WTC11 (cell line): ENCODE data around the gene KRR1. TPM values are rescaled to one million over a fixed set of nuclear protein-coding genes. Genes with fewer than 3 reads are reported as not detected.

ENCODE experiments used
- ATAC-seq: fragments of 200-7000 bp; cut with Tn5 transposase; 2 replicates; pipeline ENCODE4 v1.10.0; 2021; ENCODE audit warnings: mild to moderate bottlenecking, moderate library complexity
- CTCF ChIA-PET: fragments of 300-600 bp; sonication (Branson Sonifier 250); formaldehyde crosslinking; loops from one replicate; lab custom pipeline; 2021; ENCODE audit warnings: antibody characterized with exemption; lab: Charles Lee
- POLR2A ChIA-PET: fragments of 350-600 bp; sonication (Branson Sonifier 250); formaldehyde crosslinking; loops from one replicate; lab custom pipeline; 2021; ENCODE audit warnings: antibody characterized with exemption; lab: Charles Lee
- DNase-seq: peaks from one replicate; pipeline ENCODE4 v3.0.0; 2021; ENCODE audit warnings: low spot score
- H3K27ac Mint-ChIP-seq: 2 replicates; pipeline ENCODE4 v1.8.0; 2021; ENCODE audit warnings: mixed read lengths
- H3K27me3 Mint-ChIP-seq: 2 replicates; pipeline ENCODE4 v1.8.0; 2021; ENCODE audit warnings: low read depth, mild to moderate bottlenecking, moderate library complexity, mixed read lengths
- H3K36me3 Mint-ChIP-seq: 2 replicates; pipeline ENCODE4 v1.8.0; 2021; ENCODE audit warnings: mixed read lengths
- H3K4me1 Mint-ChIP-seq: 2 replicates; pipeline ENCODE4 v1.8.0; 2022; ENCODE audit warnings: mixed read lengths
- H3K4me3 Mint-ChIP-seq: 2 replicates; pipeline ENCODE4 v1.8.0; 2021; ENCODE audit warnings: mild to moderate bottlenecking, moderate library complexity, mixed read lengths
- H3K9me3 Mint-ChIP-seq: 2 replicates; pipeline ENCODE4 v1.8.0; 2021; ENCODE audit warnings: mixed read lengths
- CREB1 ChIP-seq: sonication (generic); formaldehyde crosslinking; IDR thresholded peaks from 2 replicates; pipeline ENCODE4 v1.8.0; 2023; ENCODE audit warnings: mild to moderate bottlenecking, missing genetic modification reagents
- HMGA2 ChIP-seq: fragments of 250-450 bp; sonication (Bioruptor Pico); IDR thresholded peaks from 2 replicates; pipeline ENCODE4 v1.4.0; 2021; ENCODE audit warnings: mild to moderate bottlenecking, moderate library complexity
- SMAD3 ChIP-seq: sonication (generic); formaldehyde crosslinking; IDR thresholded peaks from 2 replicates; pipeline ENCODE4 v1.8.0; 2022; ENCODE audit warnings: missing genetic modification reagents, mild to moderate bottlenecking, borderline replicate concordance
- ZBTB21 ChIP-seq: sonication (generic); formaldehyde crosslinking; IDR thresholded peaks from 2 replicates; pipeline ENCODE4 v1.8.1; 2023; ENCODE audit warnings: mild to moderate bottlenecking, missing genetic modification reagents, borderline replicate concordance
- ZNF423 ChIP-seq: fragments of 250-450 bp; sonication (Bioruptor Pico); IDR thresholded peaks from 2 replicates; pipeline ENCODE4 v2.1.2; 2022; ENCODE audit warnings: mild to moderate bottlenecking, moderate library complexity
- total RNA-seq: library from RNA; stranded (reverse); gene quantifications from 3 replicates; pipeline ENCODE4 v1.2.3, GENCODE V29; 2021
- TF ChIP-seq, protein P1 (sequence below): fragments of 250-450 bp; sonication (Bioruptor Pico); IDR thresholded peaks from 2 replicates; pipeline ENCODE4 v1.9.0; 2021; ENCODE audit warnings: moderate library complexity, mild to moderate bottlenecking, inconsistent platforms, borderline replicate concordance
- TF ChIP-seq, protein P2 (sequence below): sonication (generic); formaldehyde crosslinking; IDR thresholded peaks from 2 replicates; pipeline ENCODE4 v1.8.1; 2022; ENCODE audit warnings: mild to moderate bottlenecking, moderate library complexity, missing genetic modification reagents
- TF ChIP-seq, protein P3 (sequence below): sonication (generic); formaldehyde crosslinking; IDR thresholded peaks from 2 replicates; pipeline ENCODE4 v1.8.1; 2022; ENCODE audit warnings: low read depth, missing genetic modification reagents, borderline replicate concordance
- TF ChIP-seq, protein P4 (sequence below): fragments of 250-450 bp; sonication (Bioruptor Pico); IDR thresholded peaks from 2 replicates; pipeline ENCODE4 v2.1.2; 2022; ENCODE audit warnings: mild to moderate bottlenecking, moderate library complexity
- TF ChIP-seq, protein P5 (sequence below): sonication (generic); formaldehyde crosslinking; IDR thresholded peaks from 2 replicates; pipeline ENCODE4 v1.8.0; 2022; ENCODE audit warnings: mild to moderate bottlenecking, missing genetic modification reagents
- TF ChIP-seq, protein P6 (sequence below): fragments of 250-450 bp; sonication (Bioruptor Pico); IDR thresholded peaks from 2 replicates; pipeline ENCODE4 v1.9.0; 2021; ENCODE audit warnings: mild to moderate bottlenecking, borderline replicate concordance
- TF ChIP-seq, protein P7 (sequence below): sonication (generic); formaldehyde crosslinking; IDR thresholded peaks from 2 replicates; pipeline ENCODE4 v1.8.0; 2023; ENCODE audit warnings: missing genetic modification reagents

The KRR1 gene
- total RNA-seq, 1 experiment from 2014 or later, result 59.6 TPM

DNA sequence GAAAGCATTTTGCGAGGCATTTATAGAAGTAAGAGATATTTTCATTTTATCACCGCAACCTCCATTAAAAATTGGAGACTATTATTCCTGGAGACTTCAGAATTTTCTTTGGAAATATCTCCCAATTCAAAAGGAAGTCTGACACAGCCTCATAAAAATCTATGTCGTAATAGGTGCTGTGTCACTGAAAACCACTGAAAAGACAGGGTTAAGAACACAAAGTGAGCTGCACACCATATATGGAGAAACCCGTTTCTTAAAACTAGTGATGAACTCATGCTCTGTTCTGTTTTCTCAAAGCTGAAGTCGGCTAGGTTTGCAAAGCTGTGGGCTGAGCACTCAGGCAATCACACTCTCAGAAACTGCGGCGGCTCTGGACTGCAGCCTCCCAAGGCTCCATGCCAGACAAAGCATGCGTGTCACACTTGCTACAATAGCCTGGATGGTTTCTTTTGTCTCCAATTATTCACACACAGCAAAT, 30.9 kb downstream of the KRR1 start, which contains the start of gene GLIPR1 (continued):
- TF ChIP-seq, protein P1, sequence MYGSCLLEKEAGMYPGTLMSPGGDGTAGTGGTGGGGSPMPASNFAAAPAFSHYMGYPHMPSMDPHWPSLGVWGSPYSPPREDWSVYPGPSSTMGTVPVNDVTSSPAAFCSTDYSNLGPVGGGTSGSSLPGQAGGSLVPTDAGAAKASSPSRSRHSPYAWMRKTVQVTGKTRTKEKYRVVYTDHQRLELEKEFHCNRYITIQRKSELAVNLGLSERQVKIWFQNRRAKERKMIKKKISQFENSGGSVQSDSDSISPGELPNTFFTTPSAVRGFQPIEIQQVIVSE (CRISPR knock-in tag), result no peak
- TF ChIP-seq, protein P2, sequence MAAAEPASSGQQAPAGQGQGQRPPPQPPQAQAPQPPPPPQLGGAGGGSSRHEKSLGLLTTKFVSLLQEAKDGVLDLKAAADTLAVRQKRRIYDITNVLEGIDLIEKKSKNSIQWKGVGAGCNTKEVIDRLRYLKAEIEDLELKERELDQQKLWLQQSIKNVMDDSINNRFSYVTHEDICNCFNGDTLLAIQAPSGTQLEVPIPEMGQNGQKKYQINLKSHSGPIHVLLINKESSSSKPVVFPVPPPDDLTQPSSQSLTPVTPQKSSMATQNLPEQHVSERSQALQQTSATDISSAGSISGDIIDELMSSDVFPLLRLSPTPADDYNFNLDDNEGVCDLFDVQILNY, result no peak
- TF ChIP-seq HMGA2 (CRISPR knock-in tag), result no peak
- TF ChIP-seq, protein P3, sequence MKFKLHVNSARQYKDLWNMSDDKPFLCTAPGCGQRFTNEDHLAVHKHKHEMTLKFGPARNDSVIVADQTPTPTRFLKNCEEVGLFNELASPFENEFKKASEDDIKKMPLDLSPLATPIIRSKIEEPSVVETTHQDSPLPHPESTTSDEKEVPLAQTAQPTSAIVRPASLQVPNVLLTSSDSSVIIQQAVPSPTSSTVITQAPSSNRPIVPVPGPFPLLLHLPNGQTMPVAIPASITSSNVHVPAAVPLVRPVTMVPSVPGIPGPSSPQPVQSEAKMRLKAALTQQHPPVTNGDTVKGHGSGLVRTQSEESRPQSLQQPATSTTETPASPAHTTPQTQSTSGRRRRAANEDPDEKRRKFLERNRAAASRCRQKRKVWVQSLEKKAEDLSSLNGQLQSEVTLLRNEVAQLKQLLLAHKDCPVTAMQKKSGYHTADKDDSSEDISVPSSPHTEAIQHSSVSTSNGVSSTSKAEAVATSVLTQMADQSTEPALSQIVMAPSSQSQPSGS, result no peak
- TF ChIP-seq, protein P4, sequence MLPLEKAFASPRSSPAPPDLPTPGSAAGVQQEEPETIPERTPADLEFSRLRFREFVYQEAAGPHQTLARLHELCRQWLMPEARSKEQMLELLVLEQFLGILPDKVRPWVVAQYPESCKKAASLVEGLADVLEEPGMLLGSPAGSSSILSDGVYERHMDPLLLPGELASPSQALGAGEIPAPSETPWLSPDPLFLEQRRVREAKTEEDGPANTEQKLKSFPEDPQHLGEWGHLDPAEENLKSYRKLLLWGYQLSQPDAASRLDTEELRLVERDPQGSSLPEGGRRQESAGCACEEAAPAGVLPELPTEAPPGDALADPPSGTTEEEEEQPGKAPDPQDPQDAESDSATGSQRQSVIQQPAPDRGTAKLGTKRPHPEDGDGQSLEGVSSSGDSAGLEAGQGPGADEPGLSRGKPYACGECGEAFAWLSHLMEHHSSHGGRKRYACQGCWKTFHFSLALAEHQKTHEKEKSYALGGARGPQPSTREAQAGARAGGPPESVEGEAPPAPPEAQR (CRISPR knock-in tag), result no peak
- TF ChIP-seq SMAD3, result no peak
- TF ChIP-seq, protein P5, sequence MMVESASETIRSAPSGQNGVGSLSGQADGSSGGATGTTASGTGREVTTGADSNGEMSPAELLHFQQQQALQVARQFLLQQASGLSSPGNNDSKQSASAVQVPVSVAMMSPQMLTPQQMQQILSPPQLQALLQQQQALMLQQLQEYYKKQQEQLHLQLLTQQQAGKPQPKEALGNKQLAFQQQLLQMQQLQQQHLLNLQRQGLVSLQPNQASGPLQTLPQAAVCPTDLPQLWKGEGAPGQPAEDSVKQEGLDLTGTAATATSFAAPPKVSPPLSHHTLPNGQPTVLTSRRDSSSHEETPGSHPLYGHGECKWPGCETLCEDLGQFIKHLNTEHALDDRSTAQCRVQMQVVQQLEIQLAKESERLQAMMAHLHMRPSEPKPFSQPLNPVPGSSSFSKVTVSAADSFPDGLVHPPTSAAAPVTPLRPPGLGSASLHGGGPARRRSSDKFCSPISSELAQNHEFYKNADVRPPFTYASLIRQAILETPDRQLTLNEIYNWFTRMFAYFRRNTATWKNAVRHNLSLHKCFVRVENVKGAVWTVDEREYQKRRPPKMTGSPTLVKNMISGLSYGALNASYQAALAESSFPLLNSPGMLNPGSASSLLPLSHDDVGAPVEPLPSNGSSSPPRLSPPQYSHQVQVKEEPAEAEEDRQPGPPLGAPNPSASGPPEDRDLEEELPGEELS (CRISPR knock-in tag), result no peak
- TF ChIP-seq, all 79 proteins: peak for 0

DNA sequence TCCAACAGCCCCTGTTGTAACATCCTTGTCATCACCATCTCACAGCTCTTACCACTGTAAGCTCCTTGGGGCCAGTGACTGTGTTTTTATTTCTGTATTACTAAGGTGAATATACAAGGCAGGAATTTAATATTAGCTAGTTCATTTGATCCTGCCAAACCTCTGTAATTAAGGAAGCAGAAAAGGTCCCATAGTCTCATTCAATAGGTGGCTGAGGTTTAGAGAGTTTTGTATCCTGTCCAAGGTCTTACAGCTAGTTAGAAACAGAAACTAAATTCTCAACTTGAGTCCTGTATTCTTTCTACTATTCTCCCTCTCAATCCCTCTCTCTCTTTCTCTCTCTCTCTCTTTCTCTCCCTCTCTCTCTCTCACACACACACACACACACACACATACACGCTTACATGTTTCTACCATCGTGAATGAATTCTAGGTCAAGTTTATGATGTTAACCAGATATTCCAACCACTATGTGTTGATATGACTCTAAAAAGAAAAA, 31.4 kb downstream of the KRR1 start:
- Mint-ChIP-seq H3K27ac (no peak overlapping the region), H3K36me3 (no peaks in the 10 kb centered on the region), H3K4me3 (no peak overlapping the region), H3K4me1 (peaks cover 19% of the 10 kb centered on the region), H3K27me3 (no peaks in the 10 kb centered on the region), H3K9me3 (no peaks in the 10 kb centered on the region)
- ATAC-seq, result no peak
- POLR2A ChIA-PET, result no interaction called here
- CTCF ChIA-PET, result interaction anchor here (1.8 kb wide), 1 partner anchor 89 kb away, joined by 4 read pairs; the partner anchor contains the start of gene GLIPR1L2
- DNase-seq, result no peak
- TF ChIP-seq, protein P6, sequence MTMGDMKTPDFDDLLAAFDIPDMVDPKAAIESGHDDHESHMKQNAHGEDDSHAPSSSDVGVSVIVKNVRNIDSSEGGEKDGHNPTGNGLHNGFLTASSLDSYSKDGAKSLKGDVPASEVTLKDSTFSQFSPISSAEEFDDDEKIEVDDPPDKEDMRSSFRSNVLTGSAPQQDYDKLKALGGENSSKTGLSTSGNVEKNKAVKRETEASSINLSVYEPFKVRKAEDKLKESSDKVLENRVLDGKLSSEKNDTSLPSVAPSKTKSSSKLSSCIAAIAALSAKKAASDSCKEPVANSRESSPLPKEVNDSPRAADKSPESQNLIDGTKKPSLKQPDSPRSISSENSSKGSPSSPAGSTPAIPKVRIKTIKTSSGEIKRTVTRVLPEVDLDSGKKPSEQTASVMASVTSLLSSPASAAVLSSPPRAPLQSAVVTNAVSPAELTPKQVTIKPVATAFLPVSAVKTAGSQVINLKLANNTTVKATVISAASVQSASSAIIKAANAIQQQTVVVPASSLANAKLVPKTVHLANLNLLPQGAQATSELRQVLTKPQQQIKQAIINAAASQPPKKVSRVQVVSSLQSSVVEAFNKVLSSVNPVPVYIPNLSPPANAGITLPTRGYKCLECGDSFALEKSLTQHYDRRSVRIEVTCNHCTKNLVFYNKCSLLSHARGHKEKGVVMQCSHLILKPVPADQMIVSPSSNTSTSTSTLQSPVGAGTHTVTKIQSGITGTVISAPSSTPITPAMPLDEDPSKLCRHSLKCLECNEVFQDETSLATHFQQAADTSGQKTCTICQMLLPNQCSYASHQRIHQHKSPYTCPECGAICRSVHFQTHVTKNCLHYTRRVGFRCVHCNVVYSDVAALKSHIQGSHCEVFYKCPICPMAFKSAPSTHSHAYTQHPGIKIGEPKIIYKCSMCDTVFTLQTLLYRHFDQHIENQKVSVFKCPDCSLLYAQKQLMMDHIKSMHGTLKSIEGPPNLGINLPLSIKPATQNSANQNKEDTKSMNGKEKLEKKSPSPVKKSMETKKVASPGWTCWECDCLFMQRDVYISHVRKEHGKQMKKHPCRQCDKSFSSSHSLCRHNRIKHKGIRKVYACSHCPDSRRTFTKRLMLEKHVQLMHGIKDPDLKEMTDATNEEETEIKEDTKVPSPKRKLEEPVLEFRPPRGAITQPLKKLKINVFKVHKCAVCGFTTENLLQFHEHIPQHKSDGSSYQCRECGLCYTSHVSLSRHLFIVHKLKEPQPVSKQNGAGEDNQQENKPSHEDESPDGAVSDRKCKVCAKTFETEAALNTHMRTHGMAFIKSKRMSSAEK (CRISPR knock-in tag), result no peak
- TF ChIP-seq ZNF423 (no peak), CREB1 (CRISPR knock-in tag) (no peak), ZBTB21 (CRISPR knock-in tag) (no peak)
- TF ChIP-seq, protein P3, result no peak
- TF ChIP-seq, protein P7, sequence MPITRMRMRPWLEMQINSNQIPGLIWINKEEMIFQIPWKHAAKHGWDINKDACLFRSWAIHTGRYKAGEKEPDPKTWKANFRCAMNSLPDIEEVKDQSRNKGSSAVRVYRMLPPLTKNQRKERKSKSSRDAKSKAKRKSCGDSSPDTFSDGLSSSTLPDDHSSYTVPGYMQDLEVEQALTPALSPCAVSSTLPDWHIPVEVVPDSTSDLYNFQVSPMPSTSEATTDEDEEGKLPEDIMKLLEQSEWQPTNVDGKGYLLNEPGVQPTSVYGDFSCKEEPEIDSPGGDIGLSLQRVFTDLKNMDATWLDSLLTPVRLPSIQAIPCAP (CRISPR knock-in tag), result no peak
